ENCODE results near the gene MCEMP1.

MCEMP1 gene

GRCh38 chr19:7672522-7672921 lies 4.4 kb upstream of the MCEMP1 start:
- DNase-seq, result no peak

GRCh38 chr19:7674010-7675005 lies 2.6 kb upstream of the MCEMP1 start:
- peak; percentile 49 for DNase-seq

- DNase-seq, result no peak
Observed at GRCh38 chr19:7676376-7676775, 514 bp upstream of the MCEMP1 start.

DNA sequence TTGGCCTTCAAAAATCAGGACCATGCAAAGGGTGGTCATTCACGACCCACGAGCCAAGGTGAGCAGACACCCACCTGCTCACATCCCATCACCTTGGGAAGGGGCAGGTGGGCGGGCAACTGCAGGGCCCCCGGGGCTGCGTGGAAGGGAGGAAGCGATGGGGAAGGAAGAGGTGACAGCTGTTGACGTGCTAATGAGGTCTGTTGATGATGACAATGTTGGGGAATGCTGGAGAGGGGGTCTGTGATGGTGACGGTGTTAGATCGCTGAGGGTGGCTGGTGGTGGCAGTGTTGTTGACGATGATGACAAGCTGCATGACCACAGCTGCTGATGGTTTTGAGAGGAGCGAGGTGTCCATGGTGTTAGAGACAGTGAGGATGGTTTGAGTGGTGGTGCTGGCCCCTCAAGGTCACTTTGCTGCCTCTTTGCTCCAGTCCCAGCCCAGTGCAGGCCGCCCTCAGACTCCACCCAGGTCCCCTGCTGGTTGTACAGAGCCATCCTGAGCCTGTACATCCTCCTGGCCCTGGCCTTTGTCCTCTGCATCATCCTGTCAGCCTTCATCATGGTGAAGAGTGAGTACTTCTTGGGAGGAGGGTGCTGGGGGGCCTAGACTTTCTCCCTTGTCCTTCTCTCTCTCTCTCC lies 900 bp downstream of the MCEMP1 start:
- no peak for DNase-seq

GRCh38 chr19:7678971-7679751 lies 2.3 kb downstream of the MCEMP1 start:
- DNase-seq, result no peak

DNA sequence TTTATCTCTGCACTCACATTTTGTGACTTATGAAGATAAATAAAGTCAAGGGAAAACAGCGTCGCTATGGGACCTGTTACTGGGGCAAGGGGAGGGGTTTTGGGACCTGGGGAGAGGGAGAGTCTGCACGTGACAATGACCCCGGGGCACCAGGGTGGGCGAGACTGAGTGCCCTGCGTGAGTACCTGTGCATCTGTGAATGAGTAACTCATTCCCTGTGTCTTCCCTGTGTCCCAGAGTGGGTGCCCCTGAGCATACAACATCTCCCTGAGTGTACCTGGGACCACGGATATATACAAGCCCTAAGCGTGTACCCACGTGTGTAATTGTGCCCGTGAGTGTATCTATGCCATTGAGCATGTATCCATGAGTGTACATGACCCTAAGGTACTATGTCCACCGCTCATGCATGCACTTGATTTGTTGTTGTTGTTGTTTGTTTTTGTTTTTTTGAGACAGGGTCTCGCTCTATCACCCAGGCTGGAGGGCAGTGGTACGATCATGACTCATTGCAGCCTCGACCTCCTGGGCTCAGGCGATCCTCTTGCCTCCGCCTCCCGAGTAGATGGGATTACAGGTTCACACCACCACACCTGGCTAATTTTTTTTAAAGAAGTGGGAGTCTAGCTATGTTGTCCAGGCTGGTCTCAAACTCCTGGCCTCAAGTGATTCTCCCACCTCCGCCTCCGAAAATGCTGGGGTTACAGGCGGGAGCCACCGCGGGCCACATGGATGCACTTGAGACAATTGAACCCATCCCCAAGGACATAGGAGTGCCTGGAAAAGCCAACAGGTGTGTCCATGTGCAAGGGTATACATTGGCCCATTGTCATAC lies 3.1 kb downstream of the MCEMP1 start:
- no peak for DNase-seq

DNA sequence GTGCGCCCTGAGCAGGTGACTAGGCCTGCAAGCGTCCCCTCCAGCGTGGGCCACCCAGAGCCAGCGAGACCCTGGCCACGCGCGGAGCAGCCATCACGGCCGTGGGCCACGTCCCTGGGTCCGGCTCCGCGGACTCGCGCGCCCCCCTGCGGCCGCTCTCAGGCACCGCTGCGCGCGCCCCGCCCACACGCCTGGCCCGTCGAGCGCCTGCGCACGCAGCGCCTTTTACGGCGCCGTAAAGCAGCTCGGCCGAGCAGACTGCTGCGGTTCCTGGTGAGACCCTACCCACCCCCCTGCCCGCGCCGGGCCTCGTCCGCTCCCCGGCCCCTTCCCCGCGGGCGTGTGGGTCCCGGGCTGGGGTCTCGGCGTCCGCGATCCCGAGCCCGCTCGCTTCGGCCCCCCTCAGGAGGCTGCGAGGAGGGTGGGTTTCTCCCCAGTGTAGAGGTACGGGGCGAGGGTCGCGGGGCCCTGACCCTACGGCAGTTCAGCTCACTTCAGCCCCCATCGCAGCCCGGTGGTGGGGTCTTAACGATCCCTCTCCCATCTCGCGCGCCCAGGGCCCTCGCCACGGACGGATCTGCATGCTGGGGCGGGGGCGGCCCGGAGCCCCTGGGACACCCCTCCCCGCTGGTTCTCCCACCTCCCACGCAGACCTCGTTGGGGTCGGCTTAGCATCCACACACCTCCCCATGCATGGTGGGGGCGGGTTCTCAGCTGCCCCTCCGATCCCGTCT lies 3.9 kb downstream of the MCEMP1 start, which contains the start of gene TRAPPC5:
Gene TRAPPC5, plus strand, starts transcription at position 228 of the 734 bp plus-strand sequence. CDS start 1,421 bp downstream, outside the sequence.
- DNase-seq, result peak; percentile 92

- peak; percentile 77 for DNase-seq
Observed at GRCh38 chr19:7681340-7682174, 4.7 kb downstream of the MCEMP1 start.

DNA sequence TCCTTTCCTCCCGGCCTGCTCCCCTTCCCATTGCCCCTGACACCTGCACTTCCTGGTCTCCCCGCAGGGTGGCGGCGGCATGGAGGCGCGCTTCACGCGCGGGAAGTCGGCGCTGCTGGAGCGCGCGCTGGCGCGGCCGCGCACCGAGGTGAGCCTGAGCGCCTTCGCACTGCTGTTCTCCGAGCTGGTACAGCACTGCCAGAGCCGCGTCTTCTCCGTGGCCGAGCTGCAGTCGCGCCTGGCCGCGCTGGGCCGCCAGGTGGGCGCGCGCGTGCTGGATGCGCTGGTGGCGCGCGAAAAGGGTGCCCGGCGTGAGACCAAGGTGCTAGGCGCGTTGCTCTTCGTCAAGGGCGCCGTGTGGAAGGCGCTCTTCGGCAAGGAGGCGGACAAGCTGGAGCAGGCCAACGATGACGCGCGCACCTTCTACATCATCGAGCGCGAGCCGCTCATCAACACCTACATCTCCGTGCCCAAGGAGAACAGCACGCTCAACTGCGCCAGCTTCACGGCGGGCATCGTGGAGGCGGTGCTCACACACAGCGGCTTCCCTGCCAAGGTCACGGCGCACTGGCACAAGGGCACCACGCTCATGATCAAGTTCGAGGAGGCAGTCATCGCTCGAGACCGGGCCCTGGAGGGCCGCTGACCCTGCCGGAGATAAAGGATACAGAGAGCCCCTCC lies 5.4 kb downstream of the MCEMP1 start:
- DNase-seq, result no peak

DNA sequence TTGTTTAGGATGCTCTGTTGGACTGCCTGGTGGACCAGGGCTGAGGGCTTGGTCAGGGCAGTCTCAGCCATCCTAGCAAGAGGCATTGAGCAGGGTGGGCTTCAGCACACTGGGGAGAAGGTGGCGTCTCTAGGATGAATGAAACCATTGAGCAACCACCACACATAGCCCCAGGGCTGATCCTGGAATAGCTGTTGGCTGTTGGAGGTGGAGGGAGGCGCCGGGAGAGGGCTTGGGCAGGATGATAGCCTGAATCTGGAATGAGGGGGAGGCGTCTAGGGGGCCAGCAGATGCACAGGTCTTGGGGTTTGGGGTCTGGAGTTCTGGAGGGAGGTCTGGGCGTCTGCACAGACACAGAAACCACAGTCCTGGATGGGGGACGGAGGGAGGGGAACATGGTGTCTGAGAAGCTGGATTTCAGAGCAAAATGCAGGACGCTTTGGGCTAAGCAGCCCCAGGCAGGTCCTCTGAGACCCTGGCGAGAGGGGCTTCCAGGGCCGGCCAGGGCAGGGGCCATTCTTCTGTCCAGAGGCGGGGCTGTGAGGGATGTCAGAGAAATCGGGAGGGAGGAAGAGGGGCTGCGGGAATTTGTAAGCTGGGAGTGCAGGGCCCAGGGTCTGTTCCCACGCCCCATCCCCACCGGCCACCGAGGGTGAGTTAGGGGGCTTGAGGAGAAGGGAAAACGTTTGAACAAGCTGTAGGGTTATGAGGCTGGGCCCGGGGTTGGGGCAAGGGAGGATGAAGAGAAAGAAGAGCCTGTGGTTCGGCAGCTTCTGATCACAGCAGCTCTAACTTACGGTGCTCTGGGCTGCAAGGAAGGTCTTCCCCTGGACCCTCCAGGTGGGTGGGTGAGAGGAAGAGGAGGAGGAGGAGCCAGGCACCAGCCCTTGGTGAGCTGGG lies 8.9 kb downstream of the MCEMP1 start:
- DNase-seq, result no peak

- DNase-seq, result no peak
Observed at GRCh38 chr19:7687177-7687576, 10.3 kb downstream of the MCEMP1 start.

DNA sequence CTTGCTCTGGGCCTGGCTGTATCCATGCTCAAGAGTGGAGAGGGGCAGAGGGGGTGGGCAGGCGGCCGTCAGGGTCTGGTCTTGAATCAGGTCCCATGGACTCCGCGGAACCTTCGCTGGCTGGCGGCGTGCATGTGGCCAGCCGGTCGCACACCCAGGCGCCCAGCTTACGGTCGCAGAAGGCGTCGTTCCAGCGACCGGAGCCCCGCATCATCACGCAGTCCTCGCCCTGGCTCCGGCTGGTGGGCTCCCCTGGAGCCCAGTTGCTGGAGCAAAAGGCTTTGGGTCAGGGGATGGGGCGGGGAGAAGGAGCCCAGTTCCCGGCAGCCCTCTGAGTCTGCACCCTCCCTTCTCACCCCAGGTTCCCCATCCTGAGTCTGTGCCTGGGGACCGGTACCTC lies 12.3 kb downstream of the MCEMP1 start:
- no peak for DNase-seq

GRCh38 chr19:7690779-7691258 lies 13.9 kb downstream of the MCEMP1 start:
- DNase-seq, result no peak

GRCh38 chr19:7691497-7691896 lies 14.6 kb downstream of the MCEMP1 start:
- no peak for DNase-seq

DNA sequence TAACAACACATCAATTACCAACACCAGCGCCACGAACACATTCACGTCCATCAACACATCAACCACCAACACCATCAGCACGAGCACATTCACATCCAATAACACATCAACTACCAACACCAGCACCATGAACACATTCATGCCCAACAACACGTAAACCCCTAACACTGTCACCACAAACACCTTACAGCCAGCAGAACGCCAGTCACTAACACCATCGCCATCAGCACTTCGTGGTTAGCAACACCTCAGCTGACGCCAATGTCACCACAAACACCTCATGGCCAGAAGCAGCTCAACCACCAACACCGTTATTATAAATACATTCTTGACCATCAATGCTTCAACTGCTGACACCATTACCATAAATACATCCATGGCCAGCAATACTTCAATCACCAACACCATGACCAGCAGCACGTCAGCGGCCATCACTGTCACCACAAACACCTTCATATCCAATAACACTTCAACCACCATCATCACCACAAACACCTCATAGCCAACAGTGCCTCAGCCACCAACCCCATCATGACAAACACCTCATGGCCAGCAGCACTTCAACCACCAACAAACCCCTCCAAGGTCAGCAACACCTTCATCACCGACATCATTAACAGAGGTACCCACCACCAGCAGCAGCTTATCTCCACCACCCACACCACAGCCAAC lies 15.7 kb downstream of the MCEMP1 start:
- DNase-seq, result no peak

- no peak for DNase-seq
Observed at GRCh38 chr19:7694499-7694898, 17.6 kb downstream of the MCEMP1 start.

DNA sequence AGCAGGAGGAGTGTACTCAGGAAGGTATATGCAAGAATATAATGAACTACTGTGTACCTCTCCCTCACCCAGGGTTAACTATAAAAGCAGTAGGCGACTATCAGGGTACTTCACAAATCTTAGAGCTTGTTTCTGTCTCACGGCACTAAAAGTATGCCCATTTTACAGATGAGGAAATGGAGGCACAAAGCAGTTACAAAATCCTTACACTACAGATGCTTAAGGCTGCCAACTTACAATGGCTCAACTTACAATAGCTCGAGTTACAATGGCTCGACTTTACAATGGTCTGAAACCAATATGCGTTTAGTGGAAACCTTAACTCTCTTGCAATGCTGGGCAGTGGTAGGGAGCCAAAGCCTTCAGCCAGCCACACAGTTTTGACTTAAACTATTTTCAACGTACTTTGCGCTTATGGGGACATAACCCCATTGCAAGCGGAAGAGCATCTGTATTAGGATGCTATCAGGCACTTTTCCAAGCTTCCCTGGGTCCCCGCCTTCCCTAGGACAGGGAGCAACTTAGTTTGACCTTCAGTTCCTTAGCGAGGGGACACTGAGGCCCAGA lies 20.9 kb downstream of the MCEMP1 start:
- no peak for DNase-seq

- DNase-seq, result no peak
Observed at GRCh38 chr19:7698583-7698982, 21.7 kb downstream of the MCEMP1 start.

All from right hindlimb (tissue), 1 donor.